Measurements from ENCODE around the gene RBM23.

GRCh38 chr14:22895402-22895801 lies 23.5 kb downstream of the RBM23 start:
- TF ChIP-seq EP300 (IDR thresholded peaks at IDR 0.05), result no peak
- no peak for TF ChIP-seq CTCF (IDR thresholded peaks at IDR 0.05)
- no peak for TF ChIP-seq POLR2AphosphoS5 (IDR thresholded peaks at IDR 0.05)
